Mammary epithelial cell (primary cell): ENCODE data around the gene AJM1.
"Not testable (repeated sequence)": the region's sequence is repeated elsewhere in the genome, so short reads cannot be mapped to it uniquely, and the experiment has no call there.

Experiments used
- CTCF ChIP-seq, 2 donors: IDR thresholded peaks in 1 of 2; conservative IDR thresholded peaks in 1 of 2; 2 replicates each; pipeline ENCODE4 v1.5.1; 2011 to 2012; ENCODE audit warnings: inconsistent platforms in 2 of 2, low read length in 2 of 2, mild to moderate bottlenecking in 2 of 2, control low read depth in 1 of 2, low read depth in 1 of 2; ENCODE audit not compliant: insufficient read depth in 1 of 2; ENCODE audit errors: extremely low read depth in 1 of 2
- EZH2 ChIP-seq: IDR thresholded peaks from 2 replicates; pipeline ENCODE4 v1.6.1; 2012; ENCODE audit warnings: low read length, inconsistent platforms, borderline replicate concordance

- TF ChIP-seq CTCF (conservative IDR thresholded peaks at IDR 0.05 in 1 of 2, IDR thresholded peaks at IDR 0.05 in 1 of 2; ENCODE audit: extremely low read depth in 1 of 2, insufficient read depth in 1 of 2, low read depth in 1 of 2, low read length in 2 of 2); EZH2: not testable (repeated sequence)
Observed at GRCh38 chr9:136841646-136842379, 465 bp upstream of the AJM1 start.
